ENCODE measurements around the gene THEMIS. TPM values are rescaled to one million over a fixed set of nuclear protein-coding genes. Genes with fewer than 3 reads are reported as not detected.

The THEMIS gene
- polyA plus RNA-seq, 1 donor (not counting 4 experiments of a cell fraction or from before 2014, with no cell fraction given) = not detected

GRCh38 chr6:127907960-127908640 is 7.2 kb upstream of the THEMIS start:
- no peak overlapping the region for H2AFZ ChIP-seq (ENCODE audit: control insufficient read depth, low read length)
- H3K4me1 ChIP-seq (ENCODE audit: control insufficient read depth, extremely low read depth, insufficient read depth, low read length) = no peaks in the 10 kb centered on the region
- no peaks in the 10 kb centered on the region for H3K9me1 ChIP-seq (ENCODE audit: control insufficient read depth, extremely low read depth, insufficient read depth, low read length)
- H3K4me3 ChIP-seq (ENCODE audit: control insufficient read depth in 2 of 3, extremely low read depth in 1 of 3, insufficient read depth in 2 of 3, low read depth in 1 of 3, low read length in 3 of 3) = no peak overlapping the region
- no peaks in the 10 kb centered on the region for H3K79me2 ChIP-seq (ENCODE audit: control insufficient read depth, insufficient read depth, low read length)
- TF ChIP-seq CTCF (optimal IDR thresholded peaks at IDR 0.05 in 1 of 3, IDR thresholded peaks at IDR 0.05 in 1 of 3, conservative IDR thresholded peaks at IDR 0.05 in 1 of 3; ENCODE audit: extremely low read depth in 1 of 3, insufficient read depth in 2 of 3, low read length in 3 of 3) = no peak
- no peak for TF ChIP-seq EZH2 (IDR thresholded peaks at IDR 0.05; ENCODE audit: low read length)
- H3K4me2 ChIP-seq (ENCODE audit: control insufficient read depth, extremely low read depth, insufficient read depth, low read depth, low read length) = no peak overlapping the region
- H3K27me3 ChIP-seq (ENCODE audit: control insufficient read depth, extremely low read depth, insufficient read depth, low read length) = no peaks in the 10 kb centered on the region
- DNase-seq (ENCODE audit: low read depth, low spot score) (no peak), FAIRE-seq (no peak)
- H3K9ac ChIP-seq (ENCODE audit: control insufficient read depth, extremely low read depth, insufficient read depth, low read length) = no peak overlapping the region
- no peaks in the 10 kb centered on the region for H3K36me3 ChIP-seq (ENCODE audit: control insufficient read depth in 2 of 2, extremely low read depth in 1 of 2, insufficient read depth in 2 of 2, low read length in 2 of 2)
- H3K27ac ChIP-seq (ENCODE audit: control insufficient read depth, insufficient read depth, low read length) = no peak overlapping the region
- H3K9me3 ChIP-seq (ENCODE audit: control insufficient read depth, low read depth, low read length) = no peaks in the 10 kb centered on the region
- dilution Hi-C loops (cut with MboI; ENCODE audit: extremely low pct_ligation_motif_present, low sequenced_read_pairs) = no loop called here
- H4K20me1 ChIP-seq (ENCODE audit: control insufficient read depth, extremely low read depth, insufficient read depth, low read length) = no peaks in the 10 kb centered on the region

- Histone ChIP-seq H3K9ac (ENCODE audit: control insufficient read depth, extremely low read depth, insufficient read depth, low read length) (no peak overlapping the region), H3K4me1 (ENCODE audit: control insufficient read depth, extremely low read depth, insufficient read depth, low read length) (no peaks in the 10 kb centered on the region), H3K27me3 (ENCODE audit: control insufficient read depth, extremely low read depth, insufficient read depth, low read length) (no peaks in the 10 kb centered on the region), H3K27ac (ENCODE audit: control insufficient read depth, insufficient read depth, low read length) (no peak overlapping the region), H2AFZ (ENCODE audit: control insufficient read depth, low read length) (no peak overlapping the region), H3K4me2 (ENCODE audit: control insufficient read depth, extremely low read depth, insufficient read depth, low read depth, low read length) (no peak overlapping the region), H3K36me3 (ENCODE audit: control insufficient read depth in 2 of 2, extremely low read depth in 1 of 2, insufficient read depth in 2 of 2, low read length in 2 of 2) (no peaks in the 10 kb centered on the region), H3K9me3 (ENCODE audit: control insufficient read depth, low read depth, low read length) (no peaks in the 10 kb centered on the region), H4K20me1 (ENCODE audit: control insufficient read depth, extremely low read depth, insufficient read depth, low read length) (no peaks in the 10 kb centered on the region), H3K4me3 (ENCODE audit: control insufficient read depth in 2 of 3, extremely low read depth in 1 of 3, insufficient read depth in 2 of 3, low read depth in 1 of 3, low read length in 3 of 3) (no peak overlapping the region), H3K9me1 (ENCODE audit: control insufficient read depth, extremely low read depth, insufficient read depth, low read length) (no peaks in the 10 kb centered on the region), H3K79me2 (ENCODE audit: control insufficient read depth, insufficient read depth, low read length) (no peaks in the 10 kb centered on the region)
- TF ChIP-seq CTCF (optimal IDR thresholded peaks at IDR 0.05 in 1 of 3, IDR thresholded peaks at IDR 0.05 in 1 of 3, conservative IDR thresholded peaks at IDR 0.05 in 1 of 3; ENCODE audit: extremely low read depth in 1 of 3, insufficient read depth in 2 of 3, low read length in 3 of 3) = no peak
- no peak for FAIRE-seq
- dilution Hi-C loops (cut with MboI; ENCODE audit: extremely low pct_ligation_motif_present, low sequenced_read_pairs) = loop anchor here (5.0 kb wide), 1 partner anchor 33 kb away; no protein-coding TSS in a partner anchor
- no peak for DNase-seq (ENCODE audit: low read depth, low spot score)
Observed at GRCh38 chr6:127904160-127904559, 3.3 kb upstream of the THEMIS start.
